PFSK-1 (cell line): ENCODE measurements around the gene HDAC4.

Experiments
- POLR2AphosphoS5 ChIP-seq: IDR thresholded peaks from 2 replicates; pipeline ENCODE4 v1.6.1; 2012; ENCODE audit warnings: low read depth, mild to moderate bottlenecking, control low read depth, low read length, moderate library complexity
- SIN3A ChIP-seq: IDR thresholded peaks from 2 replicates; pipeline ENCODE4 v1.6.1; 2012; ENCODE audit warnings: mild to moderate bottlenecking, low read length, moderate library complexity, borderline replicate concordance; ENCODE audit not compliant: insufficient read depth
- TAF1 ChIP-seq: IDR thresholded peaks from 2 replicates; pipeline ENCODE4 v1.6.1; 2012; ENCODE audit warnings: low read length, control low read depth, borderline replicate concordance; ENCODE audit not compliant: insufficient read depth
- TF ChIP-seq, protein P1 (sequence below), 2 experiments: IDR thresholded peaks; 2 replicates each; pipeline versions ENCODE4 v1.6.1 to v1.8.0; 2011 to 2012; ENCODE audit warnings: low read depth in 2 of 2, low read length in 2 of 2, control low read depth in 1 of 2, inconsistent platforms in 1 of 2, mild to moderate bottlenecking in 1 of 2, moderate library complexity in 1 of 2; ENCODE audit not compliant: insufficient read depth in 1 of 2

DNA sequence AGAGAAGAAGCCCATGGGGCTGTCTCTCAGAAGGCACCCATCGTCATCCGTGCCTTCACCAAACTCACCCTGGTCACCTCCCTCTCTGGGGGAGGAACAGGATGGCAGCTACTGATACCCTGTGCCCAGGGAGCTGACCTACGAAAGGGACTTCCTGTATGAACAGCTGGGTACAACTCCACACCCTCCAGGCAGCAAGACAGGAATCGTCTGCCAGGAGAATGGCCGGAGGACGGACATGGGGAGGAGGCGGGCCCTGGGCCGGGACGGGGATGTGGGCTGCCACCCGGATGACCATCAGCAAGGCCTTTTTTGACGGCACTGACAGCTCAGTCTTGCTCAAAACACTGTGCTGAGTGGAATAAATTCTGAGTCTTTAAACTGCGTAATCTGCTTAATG lies 243.6 kb downstream of the HDAC4 start:
- TF ChIP-seq POLR2AphosphoS5 (no peak), TAF1 (no peak), SIN3A (no peak)
- TF ChIP-seq, protein P1, sequence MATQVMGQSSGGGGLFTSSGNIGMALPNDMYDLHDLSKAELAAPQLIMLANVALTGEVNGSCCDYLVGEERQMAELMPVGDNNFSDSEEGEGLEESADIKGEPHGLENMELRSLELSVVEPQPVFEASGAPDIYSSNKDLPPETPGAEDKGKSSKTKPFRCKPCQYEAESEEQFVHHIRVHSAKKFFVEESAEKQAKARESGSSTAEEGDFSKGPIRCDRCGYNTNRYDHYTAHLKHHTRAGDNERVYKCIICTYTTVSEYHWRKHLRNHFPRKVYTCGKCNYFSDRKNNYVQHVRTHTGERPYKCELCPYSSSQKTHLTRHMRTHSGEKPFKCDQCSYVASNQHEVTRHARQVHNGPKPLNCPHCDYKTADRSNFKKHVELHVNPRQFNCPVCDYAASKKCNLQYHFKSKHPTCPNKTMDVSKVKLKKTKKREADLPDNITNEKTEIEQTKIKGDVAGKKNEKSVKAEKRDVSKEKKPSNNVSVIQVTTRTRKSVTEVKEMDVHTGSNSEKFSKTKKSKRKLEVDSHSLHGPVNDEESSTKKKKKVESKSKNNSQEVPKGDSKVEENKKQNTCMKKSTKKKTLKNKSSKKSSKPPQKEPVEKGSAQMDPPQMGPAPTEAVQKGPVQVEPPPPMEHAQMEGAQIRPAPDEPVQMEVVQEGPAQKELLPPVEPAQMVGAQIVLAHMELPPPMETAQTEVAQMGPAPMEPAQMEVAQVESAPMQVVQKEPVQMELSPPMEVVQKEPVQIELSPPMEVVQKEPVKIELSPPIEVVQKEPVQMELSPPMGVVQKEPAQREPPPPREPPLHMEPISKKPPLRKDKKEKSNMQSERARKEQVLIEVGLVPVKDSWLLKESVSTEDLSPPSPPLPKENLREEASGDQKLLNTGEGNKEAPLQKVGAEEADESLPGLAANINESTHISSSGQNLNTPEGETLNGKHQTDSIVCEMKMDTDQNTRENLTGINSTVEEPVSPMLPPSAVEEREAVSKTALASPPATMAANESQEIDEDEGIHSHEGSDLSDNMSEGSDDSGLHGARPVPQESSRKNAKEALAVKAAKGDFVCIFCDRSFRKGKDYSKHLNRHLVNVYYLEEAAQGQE (IDR thresholded peaks at IDR 0.05; ENCODE audit: insufficient read depth in 1 of 2, low read depth in 2 of 2, low read length in 2 of 2): no peak
